RPMI7951 (cell line): Measurements from ENCODE around the gene CNTN2. TPM values are rescaled to one million over a fixed set of nuclear protein-coding genes. Genes with fewer than 3 reads are reported as not detected.

Experiments used
- DNase-seq: peaks from one replicate; pipeline ENCODE4 v3.0.0-alpha.2; 2012; ENCODE audit warnings: low read depth
- total RNA-seq: library from RNA; depleted of rRNA; stranded (reverse); fragments of >200 nt; shearing (Covaris generic); gene quantifications from 2 replicates; pipeline ENCODE4 v1.2.3, GENCODE V29; 2014

The CNTN2 gene
- total RNA-seq, 1 experiment from 2014 or later = not detected

DNA sequence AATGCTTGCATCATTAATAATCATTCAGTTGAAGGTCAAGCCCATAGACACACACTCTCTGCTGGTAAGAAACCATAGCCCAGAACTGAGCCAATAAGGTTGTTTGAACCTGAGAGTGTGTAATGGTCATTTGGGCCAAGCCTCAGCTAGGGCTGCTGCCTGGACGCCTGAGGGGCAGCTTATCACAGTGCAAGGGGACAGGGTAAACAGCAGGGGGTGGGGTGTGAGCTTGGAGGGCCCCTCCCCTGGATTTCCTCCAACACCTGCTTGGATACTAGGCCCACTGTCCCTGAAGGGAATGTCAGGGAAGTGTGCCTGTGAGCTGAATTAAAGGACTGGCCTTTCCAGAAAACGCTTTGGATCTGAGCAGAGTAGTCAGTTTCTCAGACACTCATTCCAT, 24.6 kb upstream of the CNTN2 start:
- no peak for DNase-seq

DNA sequence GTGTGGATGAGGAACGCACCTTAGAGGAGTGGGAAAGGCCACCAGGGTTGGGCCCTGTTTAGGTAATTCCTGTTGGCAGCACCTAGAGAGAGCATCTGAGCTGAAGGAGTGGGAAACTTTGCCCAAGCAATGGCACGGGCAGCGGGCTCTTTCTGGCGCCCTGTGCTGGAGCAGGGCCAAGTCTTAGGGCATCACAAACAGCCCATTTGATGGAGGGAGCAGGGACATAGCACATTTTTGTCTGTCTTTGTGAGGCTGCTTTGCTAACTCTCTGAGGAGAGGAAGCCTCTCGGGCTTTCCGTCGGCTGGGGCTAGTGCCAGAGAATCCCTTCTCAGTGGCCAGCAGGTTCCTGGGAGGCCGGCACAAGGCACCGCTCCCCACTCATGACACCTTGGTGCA, 22.5 kb upstream of the CNTN2 start:
- no peak for DNase-seq

DNA sequence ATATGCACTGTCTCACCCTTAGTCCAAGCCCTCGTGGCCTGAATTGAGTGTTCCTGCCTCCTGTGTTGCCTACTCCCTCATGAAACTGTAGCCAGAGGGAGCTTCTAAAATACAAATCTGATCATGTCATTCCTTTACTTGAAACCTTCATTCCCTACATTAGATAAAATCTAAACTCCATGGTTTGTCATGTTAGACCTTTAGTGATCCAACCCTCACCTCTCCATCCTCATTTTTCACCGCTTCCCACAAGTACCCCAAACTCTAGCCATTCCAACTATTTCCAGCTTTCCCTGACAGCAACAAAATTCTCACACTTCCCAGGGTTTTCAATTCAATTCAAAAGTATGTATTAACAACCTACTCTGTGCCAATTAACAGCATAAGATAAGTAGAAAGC, 18.3 kb upstream of the CNTN2 start:
- DNase-seq = no peak

DNA sequence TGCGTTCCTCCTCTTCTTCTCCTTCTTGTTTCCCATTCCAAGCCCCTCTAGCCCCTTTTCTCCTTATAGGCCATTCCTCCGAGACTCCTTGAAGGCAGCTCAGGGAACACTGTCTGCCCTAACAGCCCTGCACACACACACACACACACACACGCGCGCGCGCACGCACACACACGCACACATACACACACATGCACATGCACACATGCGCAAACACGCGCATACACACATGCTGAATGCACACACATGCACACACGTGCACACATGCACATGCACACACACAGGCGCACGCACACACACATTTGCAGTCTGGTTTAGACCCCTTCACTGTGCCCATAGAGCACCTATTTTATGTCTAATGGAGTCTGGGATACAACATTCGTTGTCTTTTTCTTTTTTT, 17.8 kb upstream of the CNTN2 start:
- DNase-seq = no peak

DNA sequence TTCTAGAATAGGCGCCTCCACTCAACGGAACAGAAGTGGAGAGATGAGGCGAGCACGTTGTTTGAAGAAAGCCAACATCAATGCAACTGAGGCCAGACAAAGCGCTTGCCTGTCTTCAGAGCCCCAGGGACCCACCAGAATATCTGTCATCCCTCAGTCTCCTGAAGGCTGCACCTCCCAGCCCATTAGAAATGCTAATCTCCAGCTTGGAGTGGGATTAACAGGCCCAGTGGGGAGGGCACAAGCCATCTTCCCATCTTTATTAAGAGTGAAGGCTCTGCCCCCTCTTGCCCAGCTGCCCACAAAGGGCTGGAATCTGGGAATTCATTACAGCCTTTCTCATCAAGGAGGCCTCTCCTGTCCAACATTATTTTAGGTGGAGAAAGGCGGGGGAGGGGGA, 16.8 kb upstream of the CNTN2 start:
- DNase-seq = no peak

DNA sequence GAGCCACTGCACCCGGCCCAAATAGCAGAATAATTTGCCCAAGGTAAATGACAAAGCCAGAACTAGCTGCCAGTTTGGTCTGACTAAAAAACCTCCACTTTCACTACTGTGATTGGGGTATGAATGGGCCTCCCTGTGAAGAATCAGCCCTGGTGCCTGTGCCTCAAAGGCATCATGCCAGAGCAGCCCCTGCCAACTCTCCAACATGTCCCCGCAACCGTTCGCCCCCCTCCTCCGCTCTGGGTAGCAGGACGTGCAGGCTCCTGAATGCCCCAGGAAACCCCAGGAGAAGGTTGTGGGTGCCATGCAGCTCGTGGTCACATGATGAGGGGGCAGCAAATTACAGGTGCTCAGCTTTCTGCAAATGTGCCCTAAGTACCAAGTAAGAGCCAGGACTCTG, 14.6 kb upstream of the CNTN2 start:
- DNase-seq = no peak

DNA sequence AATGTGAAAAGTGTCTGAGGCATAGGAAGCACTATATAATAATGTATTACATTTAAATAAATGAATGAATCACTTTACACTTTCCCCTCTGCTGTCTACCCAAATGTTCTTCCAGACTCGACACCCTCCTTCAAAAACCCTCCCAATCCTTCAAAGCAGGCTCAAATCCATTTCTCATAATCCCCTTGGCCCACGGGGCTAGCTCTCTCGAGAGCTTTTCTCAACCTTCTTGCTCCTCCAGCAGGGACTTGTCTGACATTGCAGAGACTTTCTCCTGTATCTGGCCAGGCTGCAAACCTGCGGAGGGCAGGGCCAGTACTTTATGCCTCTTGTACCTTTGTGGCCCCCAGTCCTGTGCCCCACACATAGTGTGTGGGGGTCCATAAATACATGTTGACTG, 14.1 kb upstream of the CNTN2 start:
- DNase-seq = no peak

DNA sequence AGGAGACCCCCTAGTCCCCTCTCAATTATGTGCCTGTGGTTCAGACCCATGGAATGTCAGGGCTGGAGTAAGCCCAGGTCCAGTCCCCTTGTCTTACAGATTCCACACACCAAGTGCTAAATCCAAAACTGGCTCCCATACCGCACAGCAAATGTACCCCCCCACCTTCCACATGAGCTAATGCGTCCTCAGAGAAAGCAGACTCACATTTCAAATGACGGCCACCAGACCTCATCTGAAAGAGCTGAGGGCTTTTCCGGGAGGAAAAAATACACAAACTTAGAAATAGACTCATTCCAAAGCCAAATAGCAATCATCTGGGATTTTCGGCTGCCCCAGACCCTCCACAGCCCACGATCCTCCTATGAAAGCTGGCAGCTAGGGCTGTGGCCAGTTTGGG, 12.8 kb upstream of the CNTN2 start:
- no peak for DNase-seq

DNA sequence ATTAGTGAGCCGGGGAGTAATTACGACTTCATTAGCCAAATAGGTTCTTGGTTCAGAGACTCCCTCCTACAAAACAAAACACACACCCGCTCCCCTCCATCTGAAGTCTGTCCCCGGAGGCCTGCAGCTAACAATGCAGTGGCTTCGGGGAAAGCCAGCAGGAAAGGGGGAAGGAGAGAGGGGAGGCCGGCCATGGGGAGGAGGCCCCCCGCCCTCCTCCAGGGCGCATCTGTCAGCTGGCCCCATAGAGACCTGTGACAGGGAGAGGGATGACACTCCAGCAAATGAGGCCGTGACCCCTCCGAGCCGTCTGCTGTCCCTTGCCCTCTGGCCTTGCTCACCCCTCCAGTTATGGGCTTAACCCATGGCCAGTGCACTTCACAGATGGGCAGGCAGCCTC, 12.1 kb upstream of the CNTN2 start:
- DNase-seq = no peak

DNA sequence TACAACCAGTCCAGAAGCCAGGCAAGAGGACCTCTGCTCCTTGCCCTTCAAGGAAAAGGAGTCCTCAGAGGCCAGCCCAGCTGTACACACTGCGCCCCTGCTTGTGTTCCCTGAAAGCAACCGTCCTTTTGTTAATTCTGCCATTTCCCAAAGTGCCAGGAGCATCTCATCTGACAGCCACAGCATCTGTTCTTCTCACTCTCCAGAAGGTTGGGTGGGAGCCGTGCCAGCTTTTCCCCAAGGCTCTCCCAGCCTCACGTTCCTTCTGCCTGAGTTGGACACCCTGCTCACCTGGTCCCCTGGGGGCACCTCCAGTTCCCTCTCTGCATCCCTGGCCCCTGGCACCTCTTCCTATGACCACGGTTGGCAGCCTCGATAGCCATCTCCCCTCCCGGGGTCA, 10.5 kb upstream of the CNTN2 start:
- DNase-seq = no peak

DNA sequence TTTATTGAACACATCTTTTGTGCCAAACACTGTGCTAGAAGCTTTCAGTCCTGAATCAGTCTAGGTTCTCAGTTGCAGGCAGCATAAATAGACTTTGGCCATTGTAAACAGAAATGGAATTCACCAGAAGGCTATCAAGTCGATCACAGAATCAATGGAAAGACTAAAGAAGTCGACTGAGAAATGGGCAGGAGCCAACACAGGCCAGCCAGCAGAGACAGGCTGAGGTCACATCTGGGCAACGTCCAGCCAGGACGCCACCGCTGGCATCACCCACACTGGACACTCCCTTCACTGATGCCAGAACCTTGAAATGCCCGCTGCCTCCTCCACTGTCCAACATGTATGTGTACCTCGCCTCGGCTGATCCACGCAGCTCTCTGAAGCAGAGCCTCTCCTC, 5.5 kb upstream of the CNTN2 start:
- DNase-seq = no peak

DNA sequence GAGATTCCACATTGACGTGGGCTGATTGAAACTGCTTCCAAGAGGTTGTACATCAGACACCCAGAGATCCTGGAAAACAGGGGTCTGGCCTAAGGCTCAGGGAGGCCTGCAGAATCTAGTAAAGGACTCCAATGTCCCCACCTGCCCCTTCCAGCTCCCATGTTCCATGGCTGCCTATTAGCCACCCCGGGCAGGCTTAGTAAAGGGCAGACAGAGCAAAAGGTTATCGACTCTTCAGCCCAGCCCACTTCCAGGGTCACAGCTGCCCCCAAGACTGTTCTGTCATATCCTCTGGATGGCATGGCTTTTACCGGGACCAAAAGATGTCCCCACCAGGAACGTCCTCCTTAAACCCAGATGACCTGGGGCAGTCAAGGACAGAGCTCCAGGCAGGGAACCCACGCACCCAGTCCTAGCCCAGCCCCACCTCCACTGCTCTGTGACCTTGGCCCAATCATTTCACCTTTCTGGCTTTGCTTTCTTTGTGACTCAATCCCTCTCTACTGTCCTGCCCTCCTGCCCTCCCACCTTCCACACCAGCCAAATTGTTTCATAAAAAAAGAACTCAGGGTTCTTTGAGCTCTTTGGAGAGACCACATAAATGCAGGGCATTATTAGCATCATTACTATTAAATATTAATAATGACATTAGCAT, 4.8 kb upstream of the CNTN2 start:
- DNase-seq = no peak

DNA sequence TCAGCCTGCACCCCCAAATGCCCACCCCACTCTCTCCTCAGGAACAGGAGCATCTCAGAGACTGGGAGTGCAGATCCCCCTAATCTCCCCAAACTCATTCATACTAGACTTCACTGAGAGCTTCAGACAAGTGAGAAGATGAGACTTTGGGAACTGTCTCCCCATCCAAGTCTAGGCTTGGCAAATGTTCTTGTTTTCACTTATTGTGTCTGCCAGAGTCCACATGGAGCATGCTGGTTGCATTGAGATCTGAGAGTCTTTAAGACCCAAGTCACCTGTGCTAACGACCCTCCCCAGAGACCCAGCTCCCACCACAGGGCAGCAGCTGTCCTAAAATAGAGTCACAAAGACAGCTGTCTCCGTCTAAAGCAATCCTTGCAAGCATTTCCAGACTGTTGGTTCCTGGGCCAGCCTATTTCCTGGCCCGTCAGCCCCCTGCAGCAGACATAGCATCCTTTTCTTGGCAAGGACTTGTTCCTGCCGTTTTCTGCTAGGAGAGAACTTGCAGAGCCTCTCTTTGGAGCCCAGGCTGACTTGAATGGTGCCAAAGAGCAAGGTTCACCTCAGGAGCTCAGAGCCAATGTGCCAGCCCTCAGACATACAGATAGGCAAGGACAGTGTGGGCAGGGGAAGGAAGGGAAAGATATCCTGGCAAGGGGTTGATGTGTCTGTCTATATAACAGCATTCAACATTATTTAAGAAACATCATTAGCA, 1.9 kb upstream of the CNTN2 start:
- no peak for DNase-seq

DNA sequence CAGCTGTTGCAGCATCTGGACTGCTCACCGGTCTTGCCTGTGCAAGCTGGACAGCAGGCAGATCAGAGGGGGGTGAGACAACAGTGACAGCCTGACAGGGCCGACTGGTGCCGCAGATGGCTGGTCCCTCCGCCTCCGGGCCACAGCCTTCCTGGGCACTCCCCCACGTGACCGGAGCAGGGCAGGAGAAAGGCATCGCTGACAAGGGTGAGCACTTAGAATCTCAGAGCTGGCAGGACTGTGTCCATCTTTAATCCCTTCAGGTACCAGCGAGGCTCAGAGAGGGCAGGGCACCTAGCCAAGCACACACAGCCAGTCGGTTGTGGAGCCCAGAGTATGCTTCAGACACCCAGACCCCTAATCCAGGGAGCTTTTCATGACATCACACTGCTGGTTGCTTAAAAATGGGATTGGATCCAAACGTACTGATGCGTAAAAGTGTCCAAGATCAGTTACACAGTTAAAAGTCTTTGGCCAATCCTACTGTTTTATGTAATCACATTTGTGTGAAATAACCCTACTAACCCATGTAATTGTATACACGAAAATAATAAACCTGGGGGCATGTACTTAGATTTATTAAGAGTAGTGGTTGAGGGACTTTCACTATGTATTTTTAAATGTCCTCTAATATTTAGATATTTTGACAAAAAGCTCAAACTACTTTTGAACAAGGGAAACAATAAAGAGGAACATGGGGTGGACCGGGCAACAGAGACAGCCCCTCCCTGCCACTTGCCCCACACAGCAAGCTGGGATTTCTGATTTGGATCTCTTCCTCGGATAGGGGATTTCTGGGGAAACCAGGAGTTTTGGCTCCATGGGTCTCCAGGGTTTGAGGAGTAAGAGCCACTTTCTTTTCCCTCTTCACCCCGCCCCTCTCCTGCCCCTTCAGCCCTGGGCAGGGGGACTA, 758 bp upstream of the CNTN2 start:
- no peak for DNase-seq

DNA sequence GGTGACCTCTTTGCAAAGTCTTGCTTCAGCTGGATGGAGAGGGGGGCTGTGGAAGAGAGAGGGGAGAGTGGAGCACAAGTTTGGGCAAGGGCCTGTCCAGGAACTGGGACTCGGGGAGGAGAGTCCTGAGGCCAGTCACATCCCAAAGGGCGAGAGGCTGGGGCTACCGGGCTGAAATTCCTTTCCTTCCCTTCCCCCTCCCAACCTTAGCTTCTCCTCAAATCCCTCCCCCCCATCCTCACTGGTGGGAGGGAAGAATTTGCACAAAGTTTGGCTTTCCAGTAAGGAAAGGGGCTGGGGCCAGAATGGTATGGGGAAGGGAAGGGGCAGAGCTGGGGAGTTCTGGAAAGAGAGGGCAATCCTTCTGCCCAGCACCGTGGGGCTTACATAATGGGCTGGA, 854 bp downstream of the CNTN2 start:
- DNase-seq = no peak

DNA sequence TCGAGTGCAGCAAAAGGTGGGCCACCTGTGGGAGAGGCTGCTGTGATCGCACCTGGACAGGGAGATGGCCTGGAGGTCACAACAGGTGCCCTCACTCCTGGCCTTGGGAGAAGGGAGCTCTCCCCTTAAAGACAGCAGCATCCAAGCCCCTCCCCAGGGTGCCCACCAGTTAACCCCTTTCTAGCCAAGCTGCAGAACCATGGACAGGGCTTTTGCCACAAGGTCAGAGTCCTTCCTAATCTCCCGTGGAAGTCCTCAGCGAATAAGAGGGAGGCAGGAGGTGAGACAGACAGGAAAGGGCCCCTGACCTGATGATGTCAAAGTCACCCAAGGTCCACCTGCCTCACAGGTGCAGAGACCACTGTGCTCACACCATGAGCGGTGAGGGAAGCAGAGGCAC, 1.7 kb downstream of the CNTN2 start:
- DNase-seq = no peak

DNA sequence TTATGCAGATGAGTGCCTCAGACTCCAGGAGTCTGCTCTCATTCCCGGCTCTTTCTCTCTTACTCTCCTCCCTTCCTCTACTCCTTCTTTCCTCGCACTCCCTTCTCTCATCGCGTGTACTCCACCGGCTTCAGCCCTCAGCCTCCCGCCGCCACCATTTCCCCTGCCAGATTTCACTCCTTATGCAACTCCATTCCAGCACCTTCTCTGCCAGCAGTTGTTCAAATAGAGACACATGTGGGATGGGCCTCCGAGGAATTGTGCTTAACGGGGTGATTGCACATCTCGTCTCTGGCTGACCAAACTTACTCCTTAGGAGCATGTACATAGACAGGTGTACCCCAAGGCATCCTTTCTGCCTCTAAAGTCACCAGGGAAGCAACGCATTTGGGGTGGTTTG, 2.1 kb downstream of the CNTN2 start:
- no peak for DNase-seq

DNA sequence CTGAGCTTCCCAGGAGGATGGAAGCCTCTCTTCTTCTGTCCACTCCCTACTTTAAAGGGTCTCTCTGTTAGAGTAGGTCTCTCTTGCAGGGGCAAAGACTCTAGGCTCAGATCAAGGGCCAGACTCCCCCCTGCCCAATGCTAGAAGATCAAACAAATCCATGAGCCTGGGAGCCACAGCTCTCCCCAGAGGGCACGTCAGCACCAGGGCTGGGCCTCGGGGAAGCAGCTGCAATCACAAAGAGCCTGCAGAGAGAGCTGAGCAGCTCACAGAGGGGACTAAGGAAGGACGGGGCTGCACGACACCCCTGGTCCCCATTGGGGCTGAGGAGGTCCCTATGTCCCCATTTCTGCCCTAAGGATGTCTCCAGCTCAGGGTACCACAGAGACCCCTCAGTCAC, 3.9 kb downstream of the CNTN2 start:
- no peak for DNase-seq

DNA sequence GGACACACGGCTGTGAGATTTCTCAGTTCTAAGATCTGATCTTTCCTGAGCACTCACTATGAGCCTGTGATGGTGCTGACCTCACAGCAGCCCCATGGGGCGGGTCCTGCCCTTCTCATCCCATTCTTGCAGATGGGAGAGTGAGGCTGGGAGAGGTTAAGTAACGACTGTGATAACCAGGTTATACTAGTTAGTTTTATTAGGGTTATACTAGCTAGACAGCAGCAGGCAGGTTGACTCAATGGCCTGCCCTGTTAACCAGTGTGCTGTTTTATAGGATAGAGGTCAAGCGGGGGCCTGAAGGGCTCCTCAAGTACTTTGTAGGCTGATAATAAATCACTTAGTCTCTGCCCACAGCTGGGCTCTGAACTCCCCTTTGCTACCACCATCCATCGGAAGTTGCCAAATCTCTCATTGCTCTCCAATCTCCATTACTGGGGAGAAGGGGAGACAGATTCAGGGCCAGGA, 4.8 kb downstream of the CNTN2 start:
- no peak for DNase-seq

DNA sequence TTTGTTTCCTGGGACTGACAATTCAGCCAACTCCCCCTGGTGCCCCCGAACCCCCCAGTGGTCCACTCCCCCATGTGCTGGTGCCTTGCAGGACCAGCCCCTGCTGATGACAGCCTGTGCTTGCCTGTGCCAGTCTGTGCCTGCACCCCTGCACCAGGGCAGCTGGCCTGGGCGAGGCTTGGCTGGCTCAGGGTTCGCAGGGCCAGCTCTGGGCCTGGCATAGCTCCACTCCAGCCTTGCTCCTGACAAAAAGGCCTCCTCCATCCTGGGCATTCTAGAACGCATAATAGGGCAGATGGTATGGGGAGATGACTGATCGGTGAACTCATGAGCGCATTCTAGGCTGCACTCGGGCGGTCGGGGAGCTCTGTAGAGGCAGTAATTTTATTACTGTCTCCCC, 5.4 kb downstream of the CNTN2 start:
- DNase-seq = no peak

DNA sequence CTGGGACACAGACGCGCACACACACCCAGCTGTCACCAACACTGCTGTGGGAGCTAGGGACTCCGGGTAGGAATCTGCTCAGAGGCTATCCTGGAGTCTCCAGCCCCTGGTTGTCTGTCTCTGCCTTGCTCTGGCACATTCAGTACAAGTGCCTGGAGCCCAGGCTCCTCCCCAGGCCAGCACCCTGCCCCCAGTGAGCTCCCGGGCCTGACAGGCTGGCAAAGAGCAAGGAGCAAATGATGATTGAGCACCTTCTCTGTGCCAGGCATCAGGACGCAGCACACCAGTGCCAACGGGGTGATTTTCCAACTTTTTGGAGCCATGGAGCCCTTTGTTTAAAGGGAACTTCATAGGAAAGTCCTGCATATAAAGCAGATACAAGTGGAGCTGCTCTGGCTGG, 6.5 kb downstream of the CNTN2 start:
- DNase-seq = no peak

DNA sequence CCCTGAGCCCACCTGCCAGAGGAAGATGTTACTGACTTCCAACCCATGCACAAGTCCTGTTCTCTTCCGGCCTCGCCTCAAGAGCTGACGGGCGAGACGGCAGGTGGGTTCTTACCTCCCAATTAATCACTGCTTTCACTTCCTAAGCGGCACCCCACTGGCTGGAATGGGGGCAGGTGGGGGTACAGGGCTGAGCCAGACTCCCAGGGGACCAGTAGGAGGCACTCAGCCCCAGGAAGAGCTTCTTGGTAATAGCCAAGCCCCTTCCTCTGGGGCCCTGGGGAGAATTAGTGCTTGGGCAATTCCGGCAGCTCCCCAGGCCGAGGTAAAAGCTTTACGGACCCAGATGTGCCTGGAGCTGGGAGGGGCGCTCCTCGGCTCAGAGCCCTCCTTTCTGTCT, 9.7 kb downstream of the CNTN2 start:
- DNase-seq = no peak

DNA sequence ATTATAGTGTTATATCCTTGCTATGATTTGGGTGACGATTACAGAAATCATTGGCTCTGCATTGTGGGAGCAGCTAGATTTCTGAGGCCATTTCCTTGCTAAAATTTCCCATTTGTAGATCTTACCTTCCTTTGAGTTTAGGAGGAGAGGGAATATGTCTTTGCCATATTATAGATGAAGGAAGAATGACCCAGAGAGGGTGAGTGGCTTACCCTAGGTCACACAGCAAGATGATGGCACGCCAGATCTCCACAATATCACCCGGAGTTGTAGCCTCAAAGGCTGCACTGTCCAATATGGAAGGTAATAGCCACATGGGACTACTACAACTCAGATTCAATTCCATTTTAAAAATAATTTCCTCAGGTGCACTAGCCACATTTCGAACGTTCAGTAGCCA, 10.3 kb downstream of the CNTN2 start:
- no peak for DNase-seq
